ENCODE results near the gene PIK3CG. TPM values are rescaled to one million over a fixed set of nuclear protein-coding genes. Genes with fewer than 3 reads are reported as not detected.

PIK3CG gene
- total RNA-seq, 1 experiment from 2014 or later = not detected

DNA sequence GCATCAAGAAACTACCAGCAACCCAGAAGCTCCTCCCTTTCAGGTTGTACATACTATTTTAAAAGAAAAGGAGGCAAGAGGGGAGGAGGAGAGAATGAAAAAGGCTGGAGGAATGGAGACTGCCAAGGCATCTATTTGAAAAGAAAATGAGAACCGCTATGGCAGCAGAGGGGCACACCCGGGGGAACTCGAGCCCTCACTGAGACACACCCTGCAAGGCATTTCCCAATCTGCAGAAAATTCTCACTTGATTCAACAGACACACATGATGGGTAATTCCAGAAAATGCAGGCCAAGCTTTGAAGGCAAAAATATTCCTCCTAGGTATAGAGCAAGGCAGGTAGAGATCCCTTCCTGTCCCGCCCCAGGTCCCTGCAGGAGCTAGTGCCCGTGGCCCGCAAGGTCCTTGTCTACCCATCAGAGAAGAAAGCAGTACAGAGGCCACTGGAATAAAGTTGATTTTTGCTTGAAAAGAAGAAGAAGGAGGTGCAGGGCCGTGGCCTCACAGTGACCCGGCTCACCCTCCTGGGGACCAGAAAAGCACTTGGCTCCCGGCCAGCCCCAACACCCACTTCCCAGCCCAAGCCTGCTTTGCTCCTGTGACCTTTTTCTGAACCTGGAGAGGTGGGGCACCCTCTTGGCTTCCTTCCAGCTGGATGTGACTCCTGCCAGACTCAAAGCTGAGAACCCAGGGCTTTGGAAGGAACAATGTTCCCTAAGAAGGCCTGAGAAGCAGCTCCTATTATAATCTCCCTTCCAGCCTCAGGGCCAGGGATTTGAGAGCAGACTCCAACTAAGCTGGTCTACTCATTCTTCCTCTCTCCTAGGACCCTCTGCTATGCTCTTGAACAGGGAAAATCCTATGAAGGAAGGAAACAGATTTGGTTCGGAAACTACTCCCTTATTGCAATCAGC, 6.2 kb upstream of the PIK3CG start:
- peak; percentile 42 for DNase-seq (ENCODE audit: low spot score)

DNA sequence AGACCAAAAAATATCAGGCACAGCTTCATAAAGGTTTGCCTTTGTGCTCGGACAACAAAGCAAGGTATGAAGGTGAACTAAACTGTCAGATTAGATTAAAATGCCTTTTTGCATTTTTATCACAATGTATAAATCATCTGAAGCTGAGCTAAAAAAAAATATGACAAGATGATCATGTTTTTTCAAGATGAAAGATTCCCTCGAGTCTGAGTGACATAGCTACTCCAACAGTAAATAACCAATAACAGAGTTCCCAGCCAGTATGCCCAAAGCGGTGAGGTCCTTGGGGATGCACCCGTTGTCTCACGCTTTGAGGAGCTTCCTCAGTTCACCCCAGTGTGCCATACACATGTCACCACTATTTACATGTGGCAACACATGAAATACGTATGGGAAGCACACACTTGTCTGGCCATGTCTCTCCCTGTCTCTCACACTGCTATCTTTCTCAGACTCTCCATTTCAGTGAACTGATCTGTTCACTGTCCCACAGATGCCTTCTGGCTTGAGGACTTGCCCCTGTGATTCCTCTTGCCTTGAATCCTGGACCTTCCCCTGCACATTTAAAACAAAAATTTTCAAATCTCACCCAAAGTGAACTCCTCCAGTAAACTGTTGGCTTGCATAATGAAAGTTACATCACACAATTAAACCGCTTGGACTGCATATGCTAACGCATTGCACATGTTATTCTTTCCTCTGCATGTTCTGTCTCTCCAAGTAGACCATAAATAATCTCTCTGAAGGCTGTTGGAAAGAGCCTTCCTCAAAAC, 2.6 kb upstream of the PIK3CG start:
- DNase-seq (ENCODE audit: low spot score) = no peak

DNA sequence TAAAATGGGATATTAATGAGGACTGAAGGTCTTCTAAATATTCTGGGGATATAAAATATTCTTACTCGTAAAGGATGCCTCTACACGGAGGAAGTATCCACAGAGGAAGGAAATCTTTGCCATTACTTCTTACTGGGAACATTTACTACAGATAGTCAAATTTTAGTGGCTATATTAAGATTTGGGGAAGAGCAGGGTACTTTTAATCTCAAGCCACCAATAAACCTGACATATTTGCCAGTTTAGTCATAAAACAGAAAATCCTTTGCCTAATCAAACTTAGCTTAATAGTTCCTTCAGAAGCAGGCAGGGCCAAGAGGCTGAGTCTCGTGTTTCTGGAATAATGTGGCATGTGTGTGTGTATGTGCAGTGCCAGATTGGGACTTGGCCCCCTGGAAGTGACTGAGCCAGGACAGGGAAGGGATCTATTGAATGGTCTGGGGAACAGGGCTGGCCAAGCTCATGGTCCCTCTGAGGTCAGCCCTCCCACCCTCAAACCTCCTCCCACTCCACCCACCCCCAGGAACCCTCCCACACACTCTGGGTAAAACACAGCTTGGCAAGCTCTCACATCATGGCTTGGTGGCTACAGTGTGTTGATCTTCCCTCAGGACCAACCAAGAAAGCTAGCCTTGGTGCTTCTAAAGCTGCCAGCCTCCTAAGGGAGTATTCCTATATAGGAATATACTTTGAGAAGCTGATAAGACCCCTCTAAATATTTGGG, 1.6 kb upstream of the PIK3CG start:
- DNase-seq (ENCODE audit: low spot score) = no peak

GRCh38 chr7:106864298-106865081, 592 bp upstream of the PIK3CG start:
- DNase-seq (ENCODE audit: low spot score) = no peak

GRCh38 chr7:106866298-106867281, 1.5 kb downstream of the PIK3CG start:
- DNase-seq (ENCODE audit: low spot score) = no peak

DNA sequence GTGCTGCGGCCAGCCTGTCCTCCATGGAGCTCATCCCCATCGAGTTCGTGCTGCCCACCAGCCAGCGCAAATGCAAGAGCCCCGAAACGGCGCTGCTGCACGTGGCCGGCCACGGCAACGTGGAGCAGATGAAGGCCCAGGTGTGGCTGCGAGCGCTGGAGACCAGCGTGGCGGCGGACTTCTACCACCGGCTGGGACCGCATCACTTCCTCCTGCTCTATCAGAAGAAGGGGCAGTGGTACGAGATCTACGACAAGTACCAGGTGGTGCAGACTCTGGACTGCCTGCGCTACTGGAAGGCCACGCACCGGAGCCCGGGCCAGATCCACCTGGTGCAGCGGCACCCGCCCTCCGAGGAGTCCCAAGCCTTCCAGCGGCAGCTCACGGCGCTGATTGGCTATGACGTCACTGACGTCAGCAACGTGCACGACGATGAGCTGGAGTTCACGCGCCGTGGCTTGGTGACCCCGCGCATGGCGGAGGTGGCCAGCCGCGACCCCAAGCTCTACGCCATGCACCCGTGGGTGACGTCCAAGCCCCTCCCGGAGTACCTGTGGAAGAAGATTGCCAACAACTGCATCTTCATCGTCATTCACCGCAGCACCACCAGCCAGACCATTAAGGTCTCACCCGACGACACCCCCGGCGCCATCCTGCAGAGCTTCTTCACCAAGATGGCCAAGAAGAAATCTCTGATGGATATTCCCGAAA, 2.7 kb downstream of the PIK3CG start:
- no peak for DNase-seq (ENCODE audit: low spot score)

- DNase-seq (ENCODE audit: low spot score) = no peak
These were observed 3.3 kb downstream of the PIK3CG start for GRCh38 chr7:106868364-106868763.

DNA sequence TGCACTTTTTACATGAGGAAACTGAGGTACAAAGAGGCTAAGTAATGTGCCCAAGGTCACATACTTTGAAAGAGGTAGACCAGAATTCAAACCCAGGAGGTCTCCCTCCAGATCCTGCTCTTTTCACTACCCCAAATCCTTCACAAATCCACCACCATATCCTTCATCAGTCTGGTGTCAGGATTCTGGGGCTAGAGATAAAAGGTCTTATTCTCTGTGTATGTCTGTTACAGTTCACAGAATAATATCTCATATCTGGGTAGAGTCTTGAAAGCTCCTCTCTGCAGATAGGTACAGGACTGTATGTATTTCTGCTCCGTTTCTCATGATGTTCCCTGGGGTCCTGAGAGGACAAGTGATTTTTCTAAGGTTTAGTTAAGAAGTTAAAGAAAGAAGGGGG, 4.9 kb downstream of the PIK3CG start:
- DNase-seq (ENCODE audit: low spot score) = no peak

DNA sequence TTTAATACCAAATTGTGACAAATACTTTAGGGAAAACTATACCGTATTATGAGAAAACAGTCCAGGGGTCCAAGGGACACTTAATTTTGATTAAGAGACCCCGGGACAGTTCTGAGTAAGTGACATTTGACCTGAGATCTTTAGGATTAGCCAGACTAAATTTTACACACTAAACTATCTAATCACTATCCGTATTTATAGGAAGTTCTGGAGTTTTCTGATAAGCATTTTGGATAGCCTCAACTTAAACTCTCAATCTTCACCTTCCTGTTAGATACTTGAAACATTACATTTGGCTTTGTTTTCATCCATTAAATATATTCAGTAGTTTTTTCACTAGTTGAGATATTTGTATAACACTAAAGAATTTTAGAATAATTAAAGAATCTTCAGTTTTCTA, 5.4 kb downstream of the PIK3CG start:
- DNase-seq (ENCODE audit: low spot score) = no peak

- DNase-seq (ENCODE audit: low spot score) = no peak
These were observed 5.9 kb downstream of the PIK3CG start for GRCh38 chr7:106870983-106871410.

DNA sequence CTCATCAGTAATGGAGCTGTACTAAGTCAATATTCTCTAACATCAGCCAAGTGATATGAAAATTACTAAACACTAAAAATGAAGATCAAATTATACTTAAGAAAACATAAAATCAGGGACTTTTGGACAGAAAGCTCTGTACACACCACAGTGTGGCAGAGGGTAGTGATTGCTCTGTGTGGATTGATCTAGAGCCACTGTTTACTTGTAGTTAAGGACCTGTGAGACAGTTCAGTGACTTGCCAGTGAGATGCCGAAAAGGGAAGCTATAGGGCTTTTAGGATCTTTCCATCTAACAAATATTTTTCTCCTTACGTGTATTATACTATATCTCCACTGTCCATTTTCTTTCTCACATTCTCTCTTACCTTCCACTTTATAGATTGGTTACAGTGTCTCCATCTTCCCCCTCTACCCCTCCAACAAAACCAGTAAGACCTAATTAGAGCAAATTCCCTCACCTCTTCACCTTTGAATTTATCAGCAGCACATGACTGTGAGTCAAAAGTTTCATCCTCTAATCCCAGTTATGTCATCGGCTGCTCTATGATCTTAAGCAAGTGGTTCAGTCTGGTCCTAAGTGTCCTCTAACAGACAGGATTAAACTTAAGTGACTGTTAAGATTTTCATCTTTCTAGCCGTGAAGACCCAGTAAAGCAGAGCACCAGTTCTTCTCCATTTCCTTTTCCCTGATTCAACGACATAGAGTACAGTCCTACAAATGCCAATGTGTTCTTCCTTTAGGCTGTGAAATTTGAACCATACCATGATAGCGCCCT, 6.9 kb downstream of the PIK3CG start:
- no peak for DNase-seq (ENCODE audit: low spot score)

DNA sequence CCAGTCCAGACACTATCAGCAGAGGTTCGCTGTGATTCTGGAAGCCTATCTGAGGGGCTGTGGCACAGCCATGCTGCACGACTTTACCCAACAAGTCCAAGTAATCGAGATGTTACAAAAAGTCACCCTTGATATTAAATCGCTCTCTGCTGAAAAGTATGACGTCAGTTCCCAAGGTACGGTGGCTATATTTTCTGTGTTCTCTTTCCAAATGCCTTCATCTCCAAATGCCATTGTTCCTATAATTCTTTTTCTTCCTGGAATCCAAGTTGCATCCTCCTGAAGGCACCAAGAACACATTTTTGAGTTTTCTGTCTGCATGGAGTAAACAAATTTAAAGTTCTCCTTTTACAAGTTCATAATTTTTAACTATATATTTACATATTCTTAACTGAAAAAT, 7.7 kb downstream of the PIK3CG start:
- no peak for DNase-seq (ENCODE audit: low spot score)

GRCh38 chr7:106874076-106874475, 9.0 kb downstream of the PIK3CG start:
- DNase-seq (ENCODE audit: low spot score) = no peak

GRCh38 chr7:106875508-106875907, 10.4 kb downstream of the PIK3CG start:
- no peak for DNase-seq (ENCODE audit: low spot score)

- no peak for DNase-seq (ENCODE audit: low spot score)
These were observed 13.8 kb downstream of the PIK3CG start for GRCh38 chr7:106878748-106879439.

DNA sequence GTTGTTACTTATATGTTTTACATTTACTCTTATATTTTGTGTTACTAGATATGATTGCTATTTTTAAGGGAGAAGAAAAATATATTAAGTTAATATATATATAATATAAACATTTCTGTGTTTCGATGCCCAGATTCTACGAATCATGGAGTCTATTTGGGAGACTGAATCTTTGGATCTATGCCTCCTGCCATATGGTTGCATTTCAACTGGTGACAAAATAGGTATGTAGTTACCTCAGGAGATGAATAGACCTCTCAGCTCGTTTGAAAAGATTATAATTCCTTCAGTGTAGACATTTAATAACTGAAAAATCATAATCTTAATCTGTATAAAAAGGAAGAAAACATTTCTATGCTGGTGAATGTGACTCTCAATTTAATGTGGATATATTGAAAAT, 16.9 kb downstream of the PIK3CG start:
- no peak for DNase-seq (ENCODE audit: low spot score)

- DNase-seq (ENCODE audit: low spot score) = no peak
These were observed 18.5 kb downstream of the PIK3CG start for GRCh38 chr7:106883456-106884026.

- DNase-seq (ENCODE audit: low spot score) = no peak
These were observed 20.6 kb downstream of the PIK3CG start for GRCh38 chr7:106885652-106886051.

All from H4 (cell line).